HG02642 (cell line): ENCODE data around the gene HEATR5B.

ENCODE experiments used
- ATAC-seq: cut with Tn5 transposase; IDR thresholded peaks from one replicate; pipeline ENCODE4 v1.9.1; 2021; ENCODE audit warnings: mild to moderate bottlenecking; ENCODE audit not compliant: unreplicated experiment, poor library complexity

HEATR5B gene

GRCh38 chr2:37083873-37084794 lies at the start of gene HEATR5B, which contains the start of gene GPATCH11:
Gene HEATR5B, minus strand, starts transcription at chr2:37084372. Its CDS starts 958 bp downstream, at chr2:37083414.
Gene GPATCH11, plus strand, starts transcription at chr2:37084518. Its CDS starts 3,864 bp downstream, at chr2:37088382.
- ATAC-seq = peak; percentile 89

- ATAC-seq = no peak
Observed at GRCh38 chr2:37132914-37133313, 48.7 kb upstream of the HEATR5B start.

- ATAC-seq = no peak
Observed at GRCh38 chr2:37125416-37125815, 41.2 kb upstream of the HEATR5B start.

- no peak for ATAC-seq
Observed at GRCh38 chr2:37119157-37119556, 35.0 kb upstream of the HEATR5B start.

GRCh38 chr2:37117566-37117965 lies 33.4 kb upstream of the HEATR5B start:
- no peak for ATAC-seq

- no peak for ATAC-seq
Observed at GRCh38 chr2:37111958-37112357, 27.8 kb upstream of the HEATR5B start.

- ATAC-seq = no peak
Observed at GRCh38 chr2:37110306-37111212, 26.4 kb upstream of the HEATR5B start.

GRCh38 chr2:37109523-37109922 lies 25.4 kb upstream of the HEATR5B start:
- no peak for ATAC-seq

GRCh38 chr2:37105150-37105549 lies 21.0 kb upstream of the HEATR5B start:
- no peak for ATAC-seq

GRCh38 chr2:37104178-37104577 lies 20.0 kb upstream of the HEATR5B start:
- ATAC-seq = no peak

GRCh38 chr2:37102588-37102987 lies 18.4 kb upstream of the HEATR5B start:
- ATAC-seq = no peak

GRCh38 chr2:37100054-37100453 lies 15.9 kb upstream of the HEATR5B start:
- no peak for ATAC-seq

- no peak for ATAC-seq
Observed at GRCh38 chr2:37098416-37099118, 14.4 kb upstream of the HEATR5B start.

- ATAC-seq = no peak
Observed at GRCh38 chr2:37096568-37096967, 12.4 kb upstream of the HEATR5B start.

- ATAC-seq = peak; percentile 47
Observed at GRCh38 chr2:37091873-37092272, 7.7 kb upstream of the HEATR5B start.

GRCh38 chr2:37090019-37090477 lies 5.9 kb upstream of the HEATR5B start:
- peak; percentile 80 for ATAC-seq

GRCh38 chr2:37085731-37086147 lies 1.6 kb upstream of the HEATR5B start:
- no peak for ATAC-seq

GRCh38 chr2:37084797-37085196 lies 625 bp upstream of the HEATR5B start:
- no peak for ATAC-seq

GRCh38 chr2:37080689-37081088 lies 3.5 kb downstream of the HEATR5B start:
- ATAC-seq = no peak

GRCh38 chr2:37080266-37080665 lies 3.9 kb downstream of the HEATR5B start:
- no peak for ATAC-seq
